HG02798 (cell line): ENCODE measurements around the gene EHF.

Experiments
- ATAC-seq: cut with Tn5 transposase; IDR thresholded peaks from one replicate; pipeline ENCODE4 v1.9.1; 2021; ENCODE audit warnings: mild to moderate bottlenecking; ENCODE audit not compliant: unreplicated experiment, poor library complexity

The EHF gene

GRCh38 chr11:34620202-34620601 is 691 bp upstream of the EHF start:
- no peak for ATAC-seq

- no peak for ATAC-seq
Observed at GRCh38 chr11:34621876-34622275, 983 bp downstream of the EHF start.

DNA sequence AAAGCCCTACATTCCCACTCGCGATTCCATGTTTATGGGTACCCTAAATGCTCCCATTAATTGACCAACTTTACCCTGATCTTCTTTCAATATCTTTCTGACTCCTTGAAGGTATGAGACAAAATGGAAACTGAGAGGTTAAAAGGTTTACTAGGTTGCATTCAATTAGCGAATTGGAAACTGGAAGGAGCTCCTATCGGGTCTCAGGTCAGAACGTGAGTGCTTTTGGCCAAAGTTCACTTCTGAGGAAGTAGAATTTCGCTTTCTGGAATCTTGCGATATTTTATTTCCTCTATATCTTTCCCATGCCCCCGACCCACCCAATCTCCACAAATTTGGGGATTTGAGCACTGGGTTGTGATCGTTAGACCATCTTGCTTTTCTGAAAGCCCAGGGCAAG is 2.6 kb downstream of the EHF start:
- ATAC-seq: no peak

DNA sequence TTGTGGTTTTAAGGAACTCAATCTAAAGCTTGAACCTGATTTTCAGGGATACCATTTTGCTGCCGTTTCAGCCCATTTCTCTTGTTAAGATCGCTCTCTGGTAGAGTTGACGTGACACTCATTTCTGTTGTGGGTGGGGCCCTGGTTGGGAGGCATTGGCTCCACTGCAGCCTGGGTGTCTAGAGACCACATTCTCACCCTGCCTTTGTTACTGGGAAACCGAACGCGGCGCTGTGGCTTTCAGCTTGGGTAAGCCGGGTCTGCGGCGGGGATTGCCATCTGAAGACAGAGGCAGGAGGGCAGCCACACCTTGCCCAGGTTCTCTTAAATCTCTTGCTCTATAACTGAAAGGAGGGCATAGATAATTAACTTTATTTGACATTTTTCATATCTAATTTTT is 3.2 kb downstream of the EHF start:
- ATAC-seq: peak; percentile 72

DNA sequence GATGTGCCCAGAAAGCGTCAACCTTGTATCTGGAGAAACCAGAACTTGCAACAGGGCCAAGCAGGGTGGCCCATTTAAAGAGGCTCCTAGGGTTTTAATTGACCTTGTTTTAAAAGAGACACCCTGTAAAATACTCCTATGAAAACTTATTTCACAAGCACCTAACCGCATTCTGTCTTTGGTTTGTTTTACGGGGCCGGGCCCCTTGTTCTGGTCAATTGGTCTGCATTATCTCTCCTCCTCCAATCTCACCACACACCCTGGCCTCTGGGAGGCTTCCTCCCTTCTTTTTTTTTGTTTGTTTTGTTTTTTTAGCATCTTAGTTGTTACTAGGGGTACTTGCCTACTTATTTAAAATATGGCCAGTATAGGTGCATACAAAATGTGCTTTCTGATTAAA is 4.7 kb downstream of the EHF start:
- no peak for ATAC-seq

DNA sequence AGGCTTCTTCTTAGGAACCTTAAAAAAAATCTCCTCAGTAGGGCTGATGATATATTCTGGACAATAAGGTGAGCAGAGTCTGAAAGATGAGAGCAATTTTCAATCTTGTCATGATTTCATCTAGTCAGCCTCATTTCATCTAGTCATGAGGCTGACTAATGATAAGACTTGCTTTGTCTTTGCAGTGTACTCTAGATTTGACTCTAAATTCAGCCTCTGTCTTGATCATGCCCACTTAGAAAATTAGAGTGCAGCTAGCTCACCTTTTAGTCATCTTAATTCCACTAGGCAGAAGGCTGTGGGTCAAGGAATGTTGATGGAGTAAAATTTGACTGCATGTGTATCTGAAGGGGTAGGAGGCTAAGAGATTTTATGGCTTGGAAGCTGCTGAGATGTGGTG is 5.5 kb downstream of the EHF start:
- no peak for ATAC-seq

DNA sequence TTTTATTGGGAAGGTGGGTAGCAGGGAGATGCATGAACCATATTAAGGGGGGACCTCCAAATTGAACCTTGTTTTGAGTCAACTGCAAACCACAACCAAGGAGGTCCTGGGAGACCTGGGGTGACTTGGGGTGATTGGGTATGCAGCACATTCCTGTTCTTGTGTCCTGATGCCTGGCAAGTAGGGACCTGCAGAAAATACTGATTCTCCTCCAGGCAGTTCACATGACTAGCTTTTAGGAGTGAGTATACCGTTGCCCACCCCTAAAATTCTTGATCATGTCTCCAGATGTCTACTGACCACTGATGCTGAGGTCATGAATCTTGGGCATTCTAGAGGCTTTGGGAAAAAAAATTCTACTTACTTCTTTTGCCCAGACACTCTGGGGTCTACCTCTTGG is 6.3 kb downstream of the EHF start:
- no peak for ATAC-seq

DNA sequence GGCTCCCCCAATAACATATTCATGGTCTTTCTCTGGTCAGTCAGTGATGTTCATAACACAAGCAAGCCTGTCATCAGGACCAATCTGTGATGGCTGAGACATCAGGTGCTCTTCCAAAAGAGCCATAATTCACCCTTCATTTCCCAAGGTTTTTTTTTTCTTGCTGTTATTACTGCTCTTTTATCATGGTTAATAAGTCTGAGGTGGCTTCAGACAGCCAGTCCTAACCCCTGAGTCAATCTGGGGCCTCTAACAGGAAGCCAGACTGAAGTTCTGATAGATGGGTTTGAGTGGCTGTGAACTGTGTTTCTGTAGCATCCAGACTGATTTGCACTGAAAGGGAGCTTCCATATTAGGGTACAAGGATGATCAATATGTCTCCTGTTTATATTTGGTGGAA is 8.8 kb downstream of the EHF start:
- no peak for ATAC-seq

GRCh38 chr11:34630544-34630943 is 9.7 kb downstream of the EHF start:
- no peak for ATAC-seq

GRCh38 chr11:34631297-34631696 is 10.4 kb downstream of the EHF start:
- no peak for ATAC-seq

- ATAC-seq: no peak
Observed at GRCh38 chr11:34631737-34632104, 10.8 kb downstream of the EHF start.

- no peak for ATAC-seq
Observed at GRCh38 chr11:34632105-34632791, 11.4 kb downstream of the EHF start.

- ATAC-seq: no peak
Observed at GRCh38 chr11:34633640-34633989, 12.7 kb downstream of the EHF start.

DNA sequence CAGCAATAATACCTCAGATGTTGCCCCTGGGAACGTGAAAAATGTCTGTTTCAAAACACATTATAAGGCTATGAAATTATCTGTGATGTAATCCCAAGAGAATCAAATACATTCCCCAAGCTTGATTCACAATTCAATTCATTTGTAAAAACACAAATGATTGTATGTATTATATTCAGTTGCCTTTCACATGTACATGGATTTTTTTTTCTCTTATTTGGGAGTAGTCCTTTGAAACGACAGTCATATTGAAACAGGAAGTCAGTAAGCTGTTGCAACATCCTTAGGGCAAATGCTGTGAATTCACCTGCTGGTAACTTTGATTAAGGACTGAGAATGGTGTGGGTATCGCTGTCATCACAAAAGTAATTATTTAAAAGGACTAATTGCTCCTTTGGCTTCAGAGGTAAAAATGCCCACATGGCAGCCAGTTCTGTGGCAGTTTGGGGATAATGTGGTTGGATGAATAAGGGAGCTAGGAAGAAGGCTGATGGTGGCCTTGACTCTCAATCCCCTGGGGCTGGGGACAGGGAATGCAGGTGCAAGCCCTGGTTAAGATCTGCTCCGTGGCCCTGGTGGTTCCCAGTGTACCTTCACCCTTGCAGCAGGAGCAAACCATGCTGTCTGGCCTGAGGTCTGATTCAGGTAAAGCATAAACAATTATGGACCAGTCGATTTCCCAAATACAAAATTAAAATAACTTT is 13.2 kb downstream of the EHF start:
- ATAC-seq: no peak

DNA sequence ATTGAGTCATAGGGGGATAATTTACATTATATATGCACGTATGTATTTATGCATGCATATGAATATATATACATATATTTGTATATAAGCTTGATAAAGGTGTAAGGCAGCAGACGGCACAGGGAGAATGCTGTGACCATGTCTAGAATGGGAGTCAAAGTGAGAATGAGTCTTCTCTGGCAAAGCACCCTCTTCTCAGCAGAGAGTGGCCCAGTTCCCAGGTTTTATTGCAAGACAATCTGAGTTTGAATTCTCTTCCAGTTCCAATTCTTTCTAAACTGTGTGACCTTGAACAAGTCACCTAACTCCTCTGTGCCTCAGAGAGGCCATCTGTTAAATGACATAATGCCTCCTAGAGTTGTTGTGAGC is 13.8 kb downstream of the EHF start:
- no peak for ATAC-seq

- no peak for ATAC-seq
Observed at GRCh38 chr11:34636127-34636526, 15.2 kb downstream of the EHF start.

- ATAC-seq: no peak
Observed at GRCh38 chr11:34637303-34637702, 16.4 kb downstream of the EHF start.

DNA sequence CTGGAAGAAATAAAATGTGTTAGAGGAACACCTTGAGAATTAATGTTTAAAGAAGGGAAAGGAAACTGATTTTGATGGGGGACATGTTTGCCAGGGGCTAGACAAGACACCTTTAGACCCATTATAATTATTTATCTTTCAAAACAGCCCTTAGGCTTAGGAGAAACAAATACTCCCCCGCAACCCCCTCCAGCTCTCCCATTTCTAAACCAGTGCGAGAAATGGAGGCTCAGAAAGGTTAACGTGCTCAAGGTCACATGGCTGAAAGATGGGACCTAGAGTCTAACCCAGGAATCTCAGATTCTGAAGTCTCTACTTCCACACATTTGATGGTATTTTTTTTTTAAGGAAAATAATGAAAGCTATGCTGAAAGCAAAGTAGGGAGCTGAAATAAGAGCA is 18.0 kb downstream of the EHF start:
- no peak for ATAC-seq

DNA sequence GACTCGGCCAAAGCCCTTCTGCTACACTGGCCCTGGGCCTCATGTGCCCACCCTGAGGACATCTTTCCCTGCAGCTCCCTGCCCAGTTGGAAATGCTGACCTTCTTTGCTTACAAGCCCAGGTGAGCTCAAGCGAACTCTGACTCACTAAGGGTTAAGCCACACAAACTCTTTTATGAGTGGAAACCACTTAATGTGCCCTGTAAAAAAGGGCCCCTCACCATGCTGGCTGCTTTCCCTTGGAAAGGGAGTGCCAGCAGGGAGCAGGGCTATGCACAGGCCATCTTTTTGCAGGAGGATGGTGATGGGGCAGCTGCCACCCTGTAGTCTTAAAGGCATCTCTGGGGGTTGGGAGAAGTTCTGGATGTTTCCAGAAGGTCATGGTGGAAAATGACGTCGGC is 18.7 kb downstream of the EHF start:
- ATAC-seq: no peak

- ATAC-seq: no peak
Observed at GRCh38 chr11:34640050-34640923, 19.4 kb downstream of the EHF start.

DNA sequence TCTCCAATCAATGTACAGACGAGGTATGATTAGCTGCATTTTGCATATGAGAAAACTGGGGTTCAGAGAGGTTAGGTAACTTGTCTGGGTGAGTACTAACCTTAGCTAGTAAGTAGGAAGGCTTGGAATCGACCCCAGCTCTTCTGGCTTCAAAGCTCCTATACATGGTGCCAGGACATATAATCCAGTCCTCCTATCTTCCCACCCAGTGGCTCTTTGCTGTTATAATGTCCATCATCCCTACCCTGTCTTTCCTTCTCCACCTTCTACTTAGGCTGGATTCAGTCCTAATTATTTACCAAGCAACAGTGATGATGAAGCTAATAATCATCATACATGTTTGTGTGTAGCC is 20.0 kb downstream of the EHF start:
- ATAC-seq: no peak

DNA sequence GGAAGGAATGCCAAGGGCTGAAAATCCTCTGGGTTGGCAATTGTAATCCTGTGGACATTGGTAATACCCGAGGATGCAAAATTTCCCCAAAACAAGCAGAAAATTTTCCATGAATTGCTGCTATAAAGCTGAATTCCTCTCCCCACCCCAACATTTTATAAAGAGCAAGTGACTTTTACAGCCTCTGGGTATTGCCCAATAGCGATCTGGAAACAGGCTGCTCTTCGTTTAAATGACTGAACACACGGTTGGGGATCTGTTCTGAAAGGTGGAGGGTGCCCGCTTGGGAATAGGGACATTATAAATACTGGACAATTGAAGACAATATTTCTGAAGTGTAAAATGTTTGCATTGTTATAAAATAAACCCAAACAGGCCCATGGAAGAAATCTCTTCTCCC is 20.6 kb downstream of the EHF start:
- no peak for ATAC-seq
